ENCODE data around the gene DNAH12.

The DNAH12 gene, protein sequence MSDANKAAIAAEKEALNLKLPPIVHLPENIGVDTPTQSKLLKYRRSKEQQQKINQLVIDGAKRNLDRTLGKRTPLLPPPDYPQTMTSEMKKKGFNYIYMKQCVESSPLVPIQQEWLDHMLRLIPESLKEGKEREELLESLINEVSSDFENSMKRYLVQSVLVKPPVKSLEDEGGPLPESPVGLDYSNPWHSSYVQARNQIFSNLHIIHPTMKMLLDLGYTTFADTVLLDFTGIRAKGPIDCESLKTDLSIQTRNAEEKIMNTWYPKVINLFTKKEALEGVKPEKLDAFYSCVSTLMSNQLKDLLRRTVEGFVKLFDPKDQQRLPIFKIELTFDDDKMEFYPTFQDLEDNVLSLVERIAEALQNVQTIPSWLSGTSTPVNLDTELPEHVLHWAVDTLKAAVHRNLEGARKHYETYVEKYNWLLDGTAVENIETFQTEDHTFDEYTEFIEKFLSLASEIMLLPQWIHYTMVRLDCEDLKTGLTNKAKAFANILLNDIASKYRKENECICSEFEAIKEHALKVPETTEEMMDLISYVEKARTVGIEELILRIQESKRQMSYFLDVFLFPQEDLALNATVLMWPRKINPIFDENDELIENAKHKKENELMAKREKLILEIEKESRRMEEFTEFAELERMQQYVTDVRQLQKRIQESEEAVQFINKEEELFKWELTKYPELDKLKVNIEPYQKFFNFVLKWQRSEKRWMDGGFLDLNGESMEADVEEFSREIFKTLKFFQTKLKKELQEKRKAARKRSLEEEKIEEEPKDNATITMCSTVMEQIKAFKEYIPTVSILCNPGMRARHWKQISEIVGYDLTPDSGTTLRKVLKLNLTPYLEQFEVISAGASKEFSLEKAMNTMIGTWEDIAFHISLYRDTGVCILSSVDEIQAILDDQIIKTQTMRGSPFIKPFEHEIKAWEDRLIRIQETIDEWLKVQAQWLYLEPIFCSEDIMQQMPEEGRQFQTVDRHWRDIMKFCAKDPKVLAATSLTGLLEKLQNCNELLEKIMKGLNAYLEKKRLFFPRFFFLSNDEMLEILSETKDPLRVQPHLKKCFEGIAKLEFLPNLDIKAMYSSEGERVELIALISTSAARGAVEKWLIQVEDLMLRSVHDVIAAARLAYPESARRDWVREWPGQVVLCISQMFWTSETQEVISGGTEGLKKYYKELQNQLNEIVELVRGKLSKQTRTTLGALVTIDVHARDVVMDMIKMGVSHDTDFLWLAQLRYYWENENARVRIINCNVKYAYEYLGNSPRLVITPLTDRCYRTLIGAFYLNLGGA (N-terminal part only)

GRCh38 chr3:57544181-57545125 is at the start of gene DNAH12:
DNAH12 (minus strand) TSS chr3:57544344; CDS start chr3:57542870, 1,474 bp downstream.
- no peak for DNase-seq (ENCODE audit: low read depth)

- no peak for DNase-seq (ENCODE audit: low read depth)
Measured at GRCh38 chr3:57592306-57592705, 48.2 kb upstream of the DNAH12 start.

DNA sequence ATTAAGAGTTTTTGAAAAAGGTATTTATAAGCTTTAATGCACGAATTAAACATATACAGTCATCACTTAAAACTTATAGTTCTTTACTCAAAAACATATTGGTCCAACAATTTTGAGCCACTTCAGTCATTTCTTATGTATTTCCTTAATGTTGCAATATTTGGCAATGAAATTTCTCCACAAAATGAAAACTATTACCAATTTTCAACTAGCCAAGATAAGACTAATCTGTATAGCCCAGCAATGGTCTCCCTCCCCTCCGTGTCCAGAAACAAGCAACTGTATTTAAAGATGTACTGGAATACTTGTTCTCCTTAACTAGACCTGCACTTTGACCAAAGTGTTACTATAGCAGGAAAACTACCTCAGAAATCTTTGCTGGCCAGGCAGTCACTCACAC is 43.8 kb upstream of the DNAH12 start:
- no peak for DNase-seq (ENCODE audit: low read depth)

GRCh38 chr3:57586778-57587177 is 42.6 kb upstream of the DNAH12 start:
- DNase-seq (ENCODE audit: low read depth), result no peak

GRCh38 chr3:57583544-57583943 is 39.4 kb upstream of the DNAH12 start:
- no peak for DNase-seq (ENCODE audit: low read depth)

DNA sequence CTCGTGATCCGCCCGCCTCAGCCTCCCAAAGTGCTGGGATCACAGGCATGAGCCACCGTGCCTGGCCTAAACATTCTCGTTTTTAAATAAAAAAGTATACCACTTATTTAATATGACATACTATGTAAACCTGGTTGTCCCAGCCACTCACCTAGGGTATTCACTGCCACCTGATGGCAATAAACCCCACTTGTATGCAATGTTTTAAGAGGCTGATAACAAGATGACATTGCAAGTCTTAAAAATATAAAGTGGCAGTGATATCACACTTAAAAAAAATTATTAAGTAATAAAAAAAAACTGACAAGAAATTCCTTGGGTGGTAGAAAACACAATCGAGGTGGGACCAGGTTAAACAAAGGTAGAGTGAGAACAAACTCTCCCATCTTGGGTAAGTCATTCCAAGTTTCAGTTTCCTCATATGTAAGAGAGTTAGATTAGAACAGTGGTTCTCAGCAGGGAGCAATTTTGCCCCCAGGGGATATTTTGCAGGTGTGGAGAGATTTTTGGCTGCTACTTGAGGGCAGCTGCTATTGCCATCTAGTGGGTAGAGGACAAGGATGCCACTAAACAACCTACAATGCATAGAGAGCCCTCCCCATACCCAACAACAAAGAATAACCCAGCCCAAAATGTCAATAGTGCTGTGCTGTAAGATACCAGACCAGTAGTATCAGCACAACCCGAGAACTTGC is 38.5 kb upstream of the DNAH12 start:
- DNase-seq (ENCODE audit: low read depth), result no peak

GRCh38 chr3:57577801-57578200 is 33.7 kb upstream of the DNAH12 start:
- DNase-seq (ENCODE audit: low read depth), result no peak

DNA sequence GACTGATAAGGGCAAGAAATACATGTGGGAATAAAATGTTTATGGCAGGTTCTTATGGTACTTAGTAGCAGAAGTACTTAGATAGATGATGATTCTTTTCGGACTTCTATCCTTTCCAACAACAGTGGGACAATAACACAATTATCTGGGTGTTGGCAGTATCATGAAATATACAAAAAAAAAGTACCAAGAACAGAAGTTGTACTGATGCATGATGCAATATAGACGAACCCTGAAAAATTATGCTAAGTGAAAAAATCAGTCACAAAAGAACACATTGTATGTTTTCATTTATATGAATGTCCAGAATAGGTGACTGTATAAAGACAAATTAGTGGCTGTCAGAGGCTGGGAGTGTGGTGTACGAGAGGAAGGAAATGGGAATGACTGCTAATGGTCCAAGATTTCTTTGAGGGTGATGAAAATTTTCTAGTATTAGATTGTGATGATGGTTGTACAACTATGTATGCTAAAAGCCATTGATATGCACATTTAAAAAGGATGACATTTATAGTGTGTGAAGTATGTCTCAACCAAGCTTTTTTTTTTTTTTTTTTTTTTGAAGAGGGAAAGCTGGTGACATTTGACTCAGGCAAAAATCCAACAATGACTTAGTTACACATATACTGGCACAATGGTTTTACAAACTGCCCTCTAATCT is 32.0 kb upstream of the DNAH12 start:
- no peak for DNase-seq (ENCODE audit: low read depth)

GRCh38 chr3:57572096-57572495 is 28.0 kb upstream of the DNAH12 start:
- DNase-seq (ENCODE audit: low read depth), result no peak

DNA sequence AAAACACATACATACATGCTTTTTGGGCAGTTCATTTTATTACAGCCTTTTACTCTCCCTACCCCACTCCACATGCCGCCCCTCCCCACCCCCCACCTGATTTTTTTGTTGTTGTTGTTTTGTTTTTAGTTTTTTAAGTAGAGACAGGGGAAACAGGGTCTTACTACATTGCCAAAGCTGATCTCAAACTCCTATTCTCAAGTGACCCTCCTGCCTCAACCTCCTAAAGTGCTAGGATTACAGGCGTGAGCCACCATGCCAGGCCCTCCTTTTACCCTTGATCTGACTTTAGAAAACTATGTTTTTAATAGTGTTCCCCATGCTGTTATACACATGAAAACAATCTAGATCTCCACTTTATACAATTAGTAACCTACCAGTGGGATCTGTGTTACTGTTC is 26.7 kb upstream of the DNAH12 start:
- no peak for DNase-seq (ENCODE audit: low read depth)

GRCh38 chr3:57569859-57570450 is 25.8 kb upstream of the DNAH12 start:
- no peak for DNase-seq (ENCODE audit: low read depth)

- DNase-seq (ENCODE audit: low read depth), result no peak
Measured at GRCh38 chr3:57559526-57559925, 15.4 kb upstream of the DNAH12 start.

- DNase-seq (ENCODE audit: low read depth), result peak; percentile 9
Measured at GRCh38 chr3:57557085-57557537, 13.0 kb upstream of the DNAH12 start.

- peak; percentile 8 for DNase-seq (ENCODE audit: low read depth)
Measured at GRCh38 chr3:57556459-57557084, 12.4 kb upstream of the DNAH12 start.

GRCh38 chr3:57555738-57556458 is 11.8 kb upstream of the DNAH12 start, which contains the start of gene PDE12:
PDE12 (plus strand) TSS chr3:57556274; CDS start chr3:57556380, 106 bp downstream.
- peak; percentile 72 for DNase-seq (ENCODE audit: low read depth)

GRCh38 chr3:57555306-57555705 is 11.2 kb upstream of the DNAH12 start:
- DNase-seq (ENCODE audit: low read depth), result no peak

DNA sequence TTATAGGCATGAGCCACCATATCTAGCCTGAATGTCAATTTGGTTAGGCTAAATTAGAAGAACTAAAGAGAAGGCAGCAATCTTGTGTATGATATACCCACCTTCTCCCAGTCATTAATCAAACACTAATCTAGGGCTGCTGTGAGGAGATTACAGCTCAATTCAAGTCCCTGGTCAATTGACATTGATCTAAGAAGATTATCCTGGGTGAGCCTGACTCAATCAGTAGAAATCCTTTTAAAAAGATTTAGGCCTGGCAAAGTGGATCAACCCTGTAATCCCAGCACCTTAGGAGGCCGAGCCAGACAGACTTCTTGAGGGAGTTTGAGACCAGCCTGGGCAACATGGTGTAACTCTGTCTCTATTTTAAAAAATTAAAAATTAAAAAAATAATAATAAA is 2.5 kb upstream of the DNAH12 start:
- no peak for DNase-seq (ENCODE audit: low read depth)

DNA sequence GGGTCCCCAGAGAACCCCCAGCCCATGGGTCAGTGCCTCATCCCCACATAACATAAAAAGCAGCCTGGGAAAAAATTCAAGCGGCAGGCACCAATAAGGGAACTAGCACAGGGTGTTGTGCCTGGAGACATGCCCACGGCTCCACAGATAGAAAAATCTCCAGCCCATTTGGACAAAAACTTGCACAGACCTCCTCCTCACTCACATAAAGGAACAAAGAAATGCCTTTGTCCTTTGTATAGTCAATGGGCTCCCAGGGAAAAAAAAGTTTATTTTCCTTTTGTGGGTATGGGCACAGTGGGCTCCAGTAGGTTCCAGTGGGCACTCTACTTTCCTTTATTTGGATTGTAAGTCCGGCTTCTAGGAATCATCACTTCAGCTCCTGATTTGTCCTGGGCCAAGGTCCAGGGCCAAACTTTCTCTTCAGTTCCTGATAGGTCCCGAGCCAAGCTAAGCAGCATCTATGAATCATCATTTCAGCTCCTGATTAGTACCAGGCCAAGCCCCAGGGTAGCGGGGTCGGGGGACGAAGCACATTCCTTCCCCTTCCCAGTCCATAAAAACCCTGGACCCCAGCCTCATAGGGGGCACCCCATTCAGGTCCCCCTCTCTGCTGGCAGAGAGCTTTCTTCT is 1.6 kb upstream of the DNAH12 start:
- DNase-seq (ENCODE audit: low read depth), result no peak
